ELR (cell line): ENCODE measurements around the gene DNAJC7.
"Not testable (repeated sequence)": the region's sequence is repeated elsewhere in the genome, so short reads cannot be mapped to it uniquely, and the experiment has no call there.

Source experiments
- DNase-seq: peaks from one replicate; pipeline ENCODE4 v3.0.0-alpha.2; 2015; ENCODE audit warnings: low read depth

Gene DNAJC7

DNA sequence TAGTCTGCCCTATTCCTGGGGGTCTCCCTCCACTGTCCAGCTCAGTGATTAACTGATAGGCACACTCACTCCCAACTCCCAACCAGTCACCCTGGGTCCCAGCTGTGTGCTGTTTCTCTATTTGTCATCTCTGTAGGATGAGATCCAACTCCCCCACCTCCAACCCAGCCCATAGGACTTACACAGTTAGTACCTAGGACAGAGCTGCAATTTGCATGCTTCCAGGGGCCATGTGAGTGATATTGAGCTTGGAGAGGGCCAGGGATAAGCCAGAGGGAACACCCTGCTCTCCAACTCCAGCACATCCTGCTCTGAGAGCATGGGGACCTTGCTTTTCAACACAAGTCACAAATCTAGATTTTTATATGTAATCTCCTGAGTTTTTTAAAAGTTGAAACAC lies 24.4 kb upstream of the DNAJC7 start:
- no peak for DNase-seq

- DNase-seq = no peak
Measured at GRCh38 chr17:42040818-42041217, 23.6 kb upstream of the DNAJC7 start.

GRCh38 chr17:42039794-42040763 lies 22.8 kb upstream of the DNAJC7 start:
- no peak for DNase-seq

GRCh38 chr17:42038221-42038973 lies 21.2 kb upstream of the DNAJC7 start:
- no peak for DNase-seq

DNA sequence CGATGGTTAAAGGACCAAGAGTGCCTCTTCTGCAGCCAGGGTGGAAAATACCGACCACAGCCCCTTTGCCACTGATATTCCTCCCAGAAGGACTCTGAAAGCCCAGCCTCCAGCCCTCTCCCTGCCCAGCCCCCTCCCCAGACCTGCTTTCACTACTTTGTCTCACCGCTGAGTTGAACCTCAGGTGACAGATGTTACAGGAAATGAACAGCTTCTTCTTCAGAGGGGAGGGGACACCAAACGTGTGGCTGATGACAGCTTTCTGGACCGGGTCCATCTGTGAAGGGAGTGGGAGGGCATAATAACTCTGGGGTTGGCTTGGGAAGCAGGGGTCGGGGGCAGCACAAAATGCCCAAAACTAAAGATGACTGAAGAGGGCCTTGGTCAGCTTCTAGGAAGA lies 16.8 kb upstream of the DNAJC7 start:
- DNase-seq = no peak

- DNase-seq = no peak
Measured at GRCh38 chr17:42031584-42031983, 14.3 kb upstream of the DNAJC7 start.

DNA sequence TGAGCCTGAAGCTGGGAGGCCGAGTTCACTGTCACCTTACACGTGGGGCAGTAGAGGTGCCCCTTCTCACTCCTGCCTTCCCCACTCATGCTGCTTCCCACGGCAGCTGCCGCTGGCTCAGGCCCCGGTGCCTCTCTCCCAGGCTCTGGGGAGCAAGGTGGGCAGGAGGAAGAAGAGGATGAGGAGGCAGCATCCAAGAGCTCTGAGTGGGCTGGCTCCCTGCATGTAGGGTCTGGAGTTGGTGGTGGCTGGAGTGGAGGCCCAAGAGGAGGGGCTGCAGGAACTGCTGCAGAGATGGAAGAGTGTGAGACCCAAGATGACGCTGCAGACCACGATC lies 11.5 kb upstream of the DNAJC7 start:
- DNase-seq = no peak

DNA sequence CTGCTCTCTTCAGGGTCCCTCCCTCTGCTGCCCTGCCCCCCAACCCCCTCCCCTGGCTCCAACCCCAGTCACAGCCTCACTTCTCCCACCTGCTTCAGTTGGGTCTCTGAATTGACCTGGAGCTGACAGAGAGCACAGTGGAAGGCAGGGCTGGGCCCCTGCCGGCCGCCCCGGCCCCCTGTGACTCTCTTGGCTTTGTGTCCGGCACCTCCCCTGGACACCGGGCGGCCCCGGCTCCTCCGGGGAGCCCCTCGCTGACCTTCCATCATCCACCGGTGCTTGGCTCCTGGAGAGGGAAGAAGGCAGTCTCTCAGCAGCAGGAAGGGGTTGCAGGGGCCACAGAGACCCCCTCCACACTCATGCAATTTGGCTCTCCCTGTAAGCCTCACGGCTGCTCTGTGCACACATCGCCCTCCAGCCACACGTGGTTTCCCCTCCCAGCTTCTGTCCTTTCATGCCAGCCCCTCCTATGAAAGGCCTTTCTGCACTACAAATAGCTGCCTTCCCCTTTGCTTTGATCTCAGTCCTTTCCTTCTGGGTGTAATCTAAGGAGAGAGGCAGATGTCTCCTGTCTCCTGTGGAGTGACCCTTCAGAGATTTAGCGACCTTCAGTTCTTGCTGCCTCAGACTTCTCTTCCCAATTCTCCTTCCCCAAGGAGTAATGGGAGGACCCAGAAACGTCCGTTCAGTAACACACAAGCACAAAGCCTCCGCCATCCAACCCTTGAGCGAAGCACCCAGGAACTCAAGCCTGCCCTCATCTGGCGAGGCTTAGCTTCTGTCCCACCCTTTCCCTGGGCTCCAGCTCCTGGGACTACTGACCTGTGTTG lies 10.9 kb upstream of the DNAJC7 start:
- peak; percentile 32 for DNase-seq

DNA sequence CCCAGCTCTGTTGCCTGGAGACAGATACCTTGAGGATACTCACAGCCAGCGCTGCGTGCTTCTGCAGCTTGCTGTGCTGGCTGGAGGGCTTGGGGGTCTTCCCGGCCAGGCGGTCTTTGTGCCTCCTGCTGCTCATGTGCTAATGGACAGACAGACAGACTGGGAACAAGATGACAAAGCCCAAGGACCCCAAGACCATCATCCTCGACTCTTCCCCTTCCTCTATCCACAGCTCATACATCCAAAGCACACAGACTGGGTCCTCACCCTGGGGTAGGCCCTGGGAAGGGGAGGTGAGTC lies 10.3 kb upstream of the DNAJC7 start:
- no peak for DNase-seq

GRCh38 chr17:42026857-42027589 lies 9.8 kb upstream of the DNAJC7 start:
- DNase-seq = no peak

GRCh38 chr17:42025936-42026335 lies 8.7 kb upstream of the DNAJC7 start:
- no peak for DNase-seq

DNA sequence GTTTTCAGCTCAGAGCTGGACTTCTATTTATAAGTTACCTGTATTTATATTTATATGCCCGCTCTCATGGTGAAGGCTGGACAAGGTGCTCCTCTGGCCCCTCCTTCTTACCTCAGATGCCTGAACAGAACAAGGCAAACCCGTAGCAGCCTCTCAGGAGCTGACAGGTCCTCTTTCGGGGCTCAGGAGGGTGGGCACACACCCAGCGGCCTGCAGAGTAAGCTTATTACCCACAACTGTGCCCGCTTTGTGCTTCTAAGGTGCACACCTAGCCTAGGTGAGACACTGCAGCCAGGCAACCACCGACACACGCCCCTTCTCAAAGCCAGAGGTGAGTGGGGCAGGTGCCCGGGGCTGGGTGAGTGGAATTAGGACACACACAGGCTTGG lies 7.9 kb upstream of the DNAJC7 start:
- DNase-seq = no peak

DNA sequence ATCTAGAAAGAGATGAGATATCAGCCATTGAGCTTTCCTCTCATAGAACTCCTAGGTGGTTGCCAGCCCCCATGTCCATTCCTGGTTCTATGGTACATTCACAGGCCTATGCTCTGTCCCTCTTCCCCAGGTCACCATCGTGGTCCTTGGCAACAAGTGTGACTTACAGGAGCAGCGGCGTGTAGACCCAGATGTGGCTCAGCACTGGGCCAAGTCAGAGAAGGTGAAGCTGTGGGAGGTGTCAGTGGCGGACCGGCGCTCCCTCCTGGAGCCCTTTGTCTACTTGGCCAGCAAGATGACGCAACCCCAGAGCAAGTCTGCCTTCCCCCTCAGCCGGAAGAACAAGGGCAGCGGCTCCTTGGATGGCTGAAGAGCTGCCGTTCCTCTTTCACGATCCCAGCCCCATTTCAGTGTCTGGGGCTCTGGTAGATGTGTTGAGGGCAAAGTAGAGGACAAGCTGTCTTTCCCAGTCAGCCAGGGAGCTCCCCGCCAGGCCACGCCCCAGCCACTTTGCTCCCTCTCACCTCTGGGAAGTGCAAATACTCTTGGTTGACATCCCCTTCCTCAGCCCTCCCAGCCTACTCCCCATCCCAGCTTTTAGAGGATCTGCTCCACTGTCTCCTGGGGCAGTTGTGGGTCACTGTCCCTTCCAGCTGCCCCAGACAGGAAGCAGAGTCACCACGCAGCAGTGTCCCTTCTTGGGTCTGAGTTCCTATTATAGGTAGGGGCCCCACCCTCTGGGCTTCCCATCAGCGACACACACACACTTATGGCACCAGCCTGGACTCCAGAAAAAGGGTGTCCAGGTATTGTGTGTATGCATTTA lies 6.5 kb upstream of the DNAJC7 start:
- no peak for DNase-seq

- DNase-seq = not testable (repeated sequence)
Measured at GRCh38 chr17:42020845-42021244, 3.6 kb upstream of the DNAJC7 start.

GRCh38 chr17:42019509-42020404 lies 2.5 kb upstream of the DNAJC7 start, which contains the start of gene NKIRAS2:
Gene NKIRAS2 (plus strand): TSS chr17:42020090. CDS start chr17:42021578, 1,488 bp downstream.
- DNase-seq = peak; percentile 95

- DNase-seq = no peak
Measured at GRCh38 chr17:42018988-42019387, 1.7 kb upstream of the DNAJC7 start.

GRCh38 chr17:42018339-42018738 lies 1.1 kb upstream of the DNAJC7 start:
- peak; percentile 30 for DNase-seq

DNA sequence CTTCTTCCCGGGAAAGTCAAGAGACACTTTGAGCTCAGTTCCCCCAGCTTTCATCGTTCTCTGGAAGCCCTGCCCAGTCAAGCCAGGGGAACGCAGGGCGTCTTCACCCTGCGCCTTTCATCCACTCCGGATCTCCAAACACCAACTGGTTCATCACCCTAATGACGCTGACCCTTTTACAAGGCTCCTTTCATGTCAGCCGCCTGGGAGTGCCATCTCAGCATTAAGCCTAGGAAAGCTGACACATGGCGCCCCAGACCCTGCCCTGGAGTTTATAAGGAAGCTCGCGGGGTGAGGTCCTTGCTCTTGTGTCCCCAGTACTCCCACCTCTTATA lies 594 bp upstream of the DNAJC7 start:
- peak; percentile 77 for DNase-seq

GRCh38 chr17:42016411-42016831 lies 818 bp downstream of the DNAJC7 start:
- peak; percentile 32 for DNase-seq

GRCh38 chr17:42013740-42014139 lies 3.5 kb downstream of the DNAJC7 start:
- DNase-seq = not testable (repeated sequence)
